ENCODE measurements around the gene KIF26A.

DNA sequence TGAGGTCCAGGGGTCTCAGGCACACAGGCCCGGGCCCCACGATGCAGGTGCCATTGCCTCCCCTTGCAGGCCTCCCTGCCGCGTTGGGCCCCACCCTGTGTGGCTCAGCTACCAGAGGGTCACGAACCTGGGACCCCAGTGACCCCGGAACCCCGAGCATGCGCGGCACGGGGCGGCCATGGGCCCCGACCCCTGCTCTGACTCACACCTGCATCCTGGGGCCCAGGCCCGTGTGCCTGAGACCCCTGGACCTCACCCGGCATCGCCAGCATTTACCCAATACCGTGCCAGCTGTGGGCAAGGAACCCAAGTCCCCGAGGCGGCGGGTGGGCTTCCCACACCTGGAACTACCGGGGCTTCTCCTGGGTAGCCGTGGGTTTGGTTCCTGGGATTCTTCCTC lies 25.2 kb downstream of the KIF26A start:
- TF ChIP-seq, protein P1, sequence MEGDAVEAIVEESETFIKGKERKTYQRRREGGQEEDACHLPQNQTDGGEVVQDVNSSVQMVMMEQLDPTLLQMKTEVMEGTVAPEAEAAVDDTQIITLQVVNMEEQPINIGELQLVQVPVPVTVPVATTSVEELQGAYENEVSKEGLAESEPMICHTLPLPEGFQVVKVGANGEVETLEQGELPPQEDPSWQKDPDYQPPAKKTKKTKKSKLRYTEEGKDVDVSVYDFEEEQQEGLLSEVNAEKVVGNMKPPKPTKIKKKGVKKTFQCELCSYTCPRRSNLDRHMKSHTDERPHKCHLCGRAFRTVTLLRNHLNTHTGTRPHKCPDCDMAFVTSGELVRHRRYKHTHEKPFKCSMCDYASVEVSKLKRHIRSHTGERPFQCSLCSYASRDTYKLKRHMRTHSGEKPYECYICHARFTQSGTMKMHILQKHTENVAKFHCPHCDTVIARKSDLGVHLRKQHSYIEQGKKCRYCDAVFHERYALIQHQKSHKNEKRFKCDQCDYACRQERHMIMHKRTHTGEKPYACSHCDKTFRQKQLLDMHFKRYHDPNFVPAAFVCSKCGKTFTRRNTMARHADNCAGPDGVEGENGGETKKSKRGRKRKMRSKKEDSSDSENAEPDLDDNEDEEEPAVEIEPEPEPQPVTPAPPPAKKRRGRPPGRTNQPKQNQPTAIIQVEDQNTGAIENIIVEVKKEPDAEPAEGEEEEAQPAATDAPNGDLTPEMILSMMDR (IDR thresholded peaks at IDR 0.05) = no peak
- TF ChIP-seq POLR2AphosphoS5 (IDR thresholded peaks at IDR 0.05) = no peak

All from prostate gland (tissue), 2 donors.